Osteoblast (primary cell): ENCODE results near the gene GAL. TPM values are rescaled to one million over a fixed set of nuclear protein-coding genes. Genes with fewer than 3 reads are reported as not detected.
A peak's percentile ranks its signal among the peaks of the same experiment; 100 is the strongest.

Source experiments
- DNase-seq: peaks from one replicate; pipeline ENCODE4 v3.0.0; 2011; ENCODE audit warnings: low spot score, mixed read lengths; ENCODE audit not compliant: insufficient read length; ENCODE audit errors: missing footprints
- H2AFZ ChIP-seq: 2 replicates; pipeline ENCODE4 v1.6.0; 2011; ENCODE audit warnings: mild to moderate bottlenecking, low read length
- H3K27ac ChIP-seq: 2 replicates; pipeline ENCODE4 v1.5.1; 2011; ENCODE audit warnings: mild to moderate bottlenecking, low read depth, low read length, moderate library complexity
- H3K27me3 ChIP-seq: 2 replicates; pipeline ENCODE4 v1.6.0; 2012; ENCODE audit warnings: mild to moderate bottlenecking, control low read depth, inconsistent platforms, low read length, moderate library complexity; ENCODE audit not compliant: insufficient read depth
- H3K36me3 ChIP-seq: 2 replicates; pipeline ENCODE4 v1.5.1; 2011; ENCODE audit warnings: mild to moderate bottlenecking, low read length, control low read depth, moderate library complexity; ENCODE audit not compliant: insufficient read depth
- H3K4me1 ChIP-seq: 2 replicates; pipeline ENCODE4 v1.5.1; 2011; ENCODE audit warnings: mild to moderate bottlenecking, low read length, control low read depth, moderate library complexity; ENCODE audit not compliant: insufficient read depth
- H3K4me2 ChIP-seq: 2 replicates; pipeline ENCODE4 v1.6.0; 2011; ENCODE audit warnings: mild to moderate bottlenecking, low read length; ENCODE audit not compliant: insufficient read depth
- H3K4me3 ChIP-seq: fragments of 200-600 bp; sonication (generic); 3 replicates; pipeline ENCODE4 v1.5.1; 2012; ENCODE audit warnings: mild to moderate bottlenecking, low read length, inconsistent platforms; ENCODE audit not compliant: insufficient read depth
- H3K79me2 ChIP-seq: 2 replicates; pipeline ENCODE4 v1.6.0; 2012; ENCODE audit warnings: mild to moderate bottlenecking, low read length, control low read depth, inconsistent platforms; ENCODE audit not compliant: insufficient read depth
- H3K9me3 ChIP-seq: 2 replicates; pipeline ENCODE4 v1.5.1; 2011; ENCODE audit warnings: low read depth, low read length, control low read depth
- H4K20me1 ChIP-seq: 2 replicates; pipeline ENCODE4 v1.6.0; 2012; ENCODE audit warnings: mild to moderate bottlenecking, low read length, control low read depth; ENCODE audit not compliant: insufficient read depth
- total RNA-seq: library from RNA; depleted of rRNA; stranded (reverse); fragments of >200 nt; gene quantifications from 2 replicates; pipeline ENCODE4 v1.2.3, GENCODE V29; 2012
- TF ChIP-seq, protein P1 (sequence below): IDR thresholded peaks from 2 replicates; pipeline ENCODE4 v1.5.1; 2011; ENCODE audit warnings: mild to moderate bottlenecking, low read depth, low read length, moderate library complexity; ENCODE audit errors: extremely low read depth

The GAL gene
- total RNA-seq, 1 donor, result not detected

DNA sequence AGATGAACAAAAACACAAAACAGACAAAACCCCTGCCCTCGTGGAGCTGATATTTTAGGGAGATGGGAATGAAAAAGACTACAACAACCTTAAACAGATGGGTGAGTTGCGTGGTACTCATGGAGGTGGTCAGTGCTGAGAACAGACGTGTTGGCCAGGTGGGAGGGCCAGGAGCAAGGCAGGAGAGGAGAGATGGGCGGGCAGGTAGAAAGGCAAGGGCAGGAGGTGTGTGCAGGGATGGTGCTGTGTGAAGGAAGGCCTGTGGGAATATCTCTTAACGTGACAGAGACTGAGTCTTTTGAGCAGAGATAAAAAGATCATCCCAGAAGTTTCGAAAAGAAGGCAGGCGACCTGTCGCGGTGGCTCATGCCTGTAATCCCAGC is 7.0 kb downstream of the GAL start:
- DNase-seq, result peak; percentile 65
- peaks cover 53% of the 10 kb centered on the region for H3K27me3 ChIP-seq
- H3K79me2 ChIP-seq, result no peaks in the 10 kb centered on the region
- no peak overlapping the region for H3K4me3 ChIP-seq
- H3K27ac ChIP-seq, result no peak overlapping the region
- H3K4me1 ChIP-seq, result no peaks in the 10 kb centered on the region
- no peak overlapping the region for H3K4me2 ChIP-seq
- TF ChIP-seq, protein P1, sequence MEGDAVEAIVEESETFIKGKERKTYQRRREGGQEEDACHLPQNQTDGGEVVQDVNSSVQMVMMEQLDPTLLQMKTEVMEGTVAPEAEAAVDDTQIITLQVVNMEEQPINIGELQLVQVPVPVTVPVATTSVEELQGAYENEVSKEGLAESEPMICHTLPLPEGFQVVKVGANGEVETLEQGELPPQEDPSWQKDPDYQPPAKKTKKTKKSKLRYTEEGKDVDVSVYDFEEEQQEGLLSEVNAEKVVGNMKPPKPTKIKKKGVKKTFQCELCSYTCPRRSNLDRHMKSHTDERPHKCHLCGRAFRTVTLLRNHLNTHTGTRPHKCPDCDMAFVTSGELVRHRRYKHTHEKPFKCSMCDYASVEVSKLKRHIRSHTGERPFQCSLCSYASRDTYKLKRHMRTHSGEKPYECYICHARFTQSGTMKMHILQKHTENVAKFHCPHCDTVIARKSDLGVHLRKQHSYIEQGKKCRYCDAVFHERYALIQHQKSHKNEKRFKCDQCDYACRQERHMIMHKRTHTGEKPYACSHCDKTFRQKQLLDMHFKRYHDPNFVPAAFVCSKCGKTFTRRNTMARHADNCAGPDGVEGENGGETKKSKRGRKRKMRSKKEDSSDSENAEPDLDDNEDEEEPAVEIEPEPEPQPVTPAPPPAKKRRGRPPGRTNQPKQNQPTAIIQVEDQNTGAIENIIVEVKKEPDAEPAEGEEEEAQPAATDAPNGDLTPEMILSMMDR, result peak; percentile 1
- H3K9me3 ChIP-seq, result no peaks in the 10 kb centered on the region
- no peaks in the 10 kb centered on the region for H4K20me1 ChIP-seq
- no peak overlapping the region for H2AFZ ChIP-seq
- no peaks in the 10 kb centered on the region for H3K36me3 ChIP-seq

DNA sequence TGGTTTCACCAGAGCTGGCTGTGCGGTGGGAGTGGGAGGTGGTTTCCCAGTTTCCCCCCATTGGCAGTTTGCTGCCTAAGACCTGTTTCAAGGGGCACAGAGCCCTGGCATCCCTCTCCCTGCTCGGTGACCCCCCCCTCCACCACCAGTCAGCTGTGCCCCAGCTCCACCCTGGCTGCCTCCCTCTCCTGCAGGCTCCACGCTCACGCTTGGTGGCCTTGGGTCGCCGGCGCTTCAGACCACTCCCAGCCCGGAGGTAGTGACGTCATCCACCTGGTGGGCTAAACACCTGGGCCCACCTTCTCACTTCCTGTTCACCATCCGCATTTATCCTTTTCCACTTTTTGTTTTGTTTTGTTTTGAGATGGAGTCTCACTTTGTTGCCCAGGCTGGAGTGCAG is 7.8 kb downstream of the GAL start:
- H3K9me3 ChIP-seq, result no peaks in the 10 kb centered on the region
- H3K4me2 ChIP-seq, result no peak overlapping the region
- no peaks in the 10 kb centered on the region for H3K36me3 ChIP-seq
- H2AFZ ChIP-seq, result no peak overlapping the region
- no peaks in the 10 kb centered on the region for H4K20me1 ChIP-seq
- DNase-seq, result peak; percentile 13
- no peak overlapping the region for H3K4me3 ChIP-seq
- H3K27ac ChIP-seq, result no peak overlapping the region
- H3K4me1 ChIP-seq, result no peaks in the 10 kb centered on the region
- TF ChIP-seq, protein P1, result no peak
- H3K79me2 ChIP-seq, result no peaks in the 10 kb centered on the region
- peaks cover 46% of the 10 kb centered on the region for H3K27me3 ChIP-seq

DNA sequence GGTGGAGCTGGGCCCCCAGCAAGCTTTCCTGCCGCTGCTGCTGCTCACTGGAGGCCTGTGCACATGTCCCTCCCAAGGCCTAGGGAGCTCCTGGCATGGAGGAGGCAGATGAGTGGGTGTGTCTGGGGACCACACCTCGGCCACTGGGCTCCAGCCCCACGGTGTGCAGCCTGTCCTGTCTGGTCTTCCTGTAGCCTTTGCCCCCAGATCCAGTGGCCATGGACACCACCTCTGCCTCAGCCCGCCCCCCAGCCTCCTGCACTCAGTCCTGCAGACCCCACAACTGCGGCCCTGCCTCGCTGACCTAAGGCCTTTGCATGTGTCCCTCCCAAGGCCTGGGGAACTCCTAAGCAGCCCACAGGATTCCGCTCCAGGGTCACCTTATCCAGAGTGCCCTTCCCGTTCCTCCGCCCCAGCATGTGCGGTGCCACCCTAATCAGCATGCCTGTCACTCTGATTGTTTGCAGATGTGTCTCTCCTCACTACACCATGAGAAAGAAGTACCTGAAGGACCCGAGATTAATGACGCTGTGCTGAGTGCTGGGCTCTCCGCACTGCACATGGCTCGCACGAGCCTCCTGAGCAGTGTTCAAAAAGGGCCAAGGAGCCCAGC is 8.6 kb downstream of the GAL start:
- peak; percentile 62 for DNase-seq
- Histone ChIP-seq H3K4me2 (no peak overlapping the region), H3K4me3 (no peak overlapping the region), H3K9me3 (no peaks in the 10 kb centered on the region), H3K4me1 (no peaks in the 10 kb centered on the region), H2AFZ (no peak overlapping the region), H4K20me1 (no peaks in the 10 kb centered on the region), H3K27ac (no peak overlapping the region), H3K79me2 (no peaks in the 10 kb centered on the region), H3K27me3 (peaks cover 44% of the 10 kb centered on the region), H3K36me3 (no peaks in the 10 kb centered on the region)
- TF ChIP-seq, protein P1, result no peak

DNA sequence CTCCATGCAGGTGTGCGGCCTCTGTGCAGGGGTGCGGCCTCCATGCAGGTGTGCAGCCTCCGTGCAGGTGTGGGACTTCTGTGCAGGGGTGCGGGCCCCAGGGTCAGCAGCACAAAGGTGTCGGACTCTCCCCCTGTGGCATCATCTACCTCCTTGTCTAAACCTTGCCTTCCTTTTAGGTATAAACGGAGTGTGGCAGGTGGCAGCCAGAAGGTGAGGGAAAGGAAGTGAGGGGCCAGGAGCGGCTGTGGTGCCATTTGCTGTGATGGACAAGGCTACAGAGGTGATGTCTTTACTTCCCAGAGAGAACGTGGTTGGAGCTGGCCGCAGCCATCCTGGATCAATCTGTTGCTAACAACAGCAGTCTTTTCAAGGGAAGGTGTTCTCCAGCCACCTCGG is 9.1 kb downstream of the GAL start:
- Histone ChIP-seq H3K27ac (no peak overlapping the region), H2AFZ (no peak overlapping the region), H3K79me2 (no peaks in the 10 kb centered on the region), H3K36me3 (no peaks in the 10 kb centered on the region), H3K4me2 (no peak overlapping the region), H3K27me3 (peaks cover 44% of the 10 kb centered on the region), H4K20me1 (no peaks in the 10 kb centered on the region), H3K4me3 (no peak overlapping the region), H3K4me1 (no peaks in the 10 kb centered on the region), H3K9me3 (no peaks in the 10 kb centered on the region)
- DNase-seq, result no peak
- TF ChIP-seq, protein P1, result no peak
